Epithelial cell of proximal tubule (primary cell): ENCODE measurements around the gene SHTN1. TPM values are rescaled to one million over a fixed set of nuclear protein-coding genes. Genes with fewer than 3 reads are reported as not detected.

Source experiments
- DNase-seq: peaks from one replicate; pipeline ENCODE4 v3.0.0-alpha.2; 2011; ENCODE audit warnings: low read depth
- H3K4me3 ChIP-seq: 2 replicates; pipeline ENCODE4 v1.5.1; 2011; ENCODE audit warnings: low read depth, mild to moderate bottlenecking, low read length
- total RNA-seq: library from RNA; depleted of rRNA; stranded (reverse); fragments of >200 nt; gene quantifications from 2 replicates; pipeline ENCODE4 v1.2.3, GENCODE V29; 2015
- TF ChIP-seq, protein P1 (sequence below): conservative IDR thresholded peaks from 2 replicates; pipeline ENCODE4 v1.5.1; 2012; ENCODE audit warnings: low read depth, mild to moderate bottlenecking, low read length

SHTN1 gene
- total RNA-seq, 1 donor from 2014 or later: 15.9 TPM

DNA sequence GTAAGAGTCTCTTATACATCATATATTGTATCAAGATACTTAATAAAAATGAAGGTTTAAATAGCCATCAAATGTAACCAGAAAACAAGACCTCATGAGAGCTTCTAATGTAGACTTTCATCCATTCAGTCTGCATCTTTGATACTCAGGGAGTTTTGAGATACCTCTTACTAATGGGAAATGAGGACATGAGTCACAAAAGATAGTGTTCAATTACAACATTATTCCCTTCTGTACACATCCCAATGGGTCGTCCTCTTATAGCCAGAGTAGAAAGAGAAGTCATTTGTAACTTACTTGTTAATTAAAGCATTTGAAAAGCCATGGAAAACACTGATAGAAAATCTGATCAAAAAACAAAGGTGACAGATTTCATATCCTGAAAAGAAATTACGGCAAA, 19.4 kb downstream of the SHTN1 start:
- DNase-seq: no peak
- H3K4me3 ChIP-seq: no peak overlapping the region
- TF ChIP-seq, protein P1, sequence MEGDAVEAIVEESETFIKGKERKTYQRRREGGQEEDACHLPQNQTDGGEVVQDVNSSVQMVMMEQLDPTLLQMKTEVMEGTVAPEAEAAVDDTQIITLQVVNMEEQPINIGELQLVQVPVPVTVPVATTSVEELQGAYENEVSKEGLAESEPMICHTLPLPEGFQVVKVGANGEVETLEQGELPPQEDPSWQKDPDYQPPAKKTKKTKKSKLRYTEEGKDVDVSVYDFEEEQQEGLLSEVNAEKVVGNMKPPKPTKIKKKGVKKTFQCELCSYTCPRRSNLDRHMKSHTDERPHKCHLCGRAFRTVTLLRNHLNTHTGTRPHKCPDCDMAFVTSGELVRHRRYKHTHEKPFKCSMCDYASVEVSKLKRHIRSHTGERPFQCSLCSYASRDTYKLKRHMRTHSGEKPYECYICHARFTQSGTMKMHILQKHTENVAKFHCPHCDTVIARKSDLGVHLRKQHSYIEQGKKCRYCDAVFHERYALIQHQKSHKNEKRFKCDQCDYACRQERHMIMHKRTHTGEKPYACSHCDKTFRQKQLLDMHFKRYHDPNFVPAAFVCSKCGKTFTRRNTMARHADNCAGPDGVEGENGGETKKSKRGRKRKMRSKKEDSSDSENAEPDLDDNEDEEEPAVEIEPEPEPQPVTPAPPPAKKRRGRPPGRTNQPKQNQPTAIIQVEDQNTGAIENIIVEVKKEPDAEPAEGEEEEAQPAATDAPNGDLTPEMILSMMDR: no peak

DNA sequence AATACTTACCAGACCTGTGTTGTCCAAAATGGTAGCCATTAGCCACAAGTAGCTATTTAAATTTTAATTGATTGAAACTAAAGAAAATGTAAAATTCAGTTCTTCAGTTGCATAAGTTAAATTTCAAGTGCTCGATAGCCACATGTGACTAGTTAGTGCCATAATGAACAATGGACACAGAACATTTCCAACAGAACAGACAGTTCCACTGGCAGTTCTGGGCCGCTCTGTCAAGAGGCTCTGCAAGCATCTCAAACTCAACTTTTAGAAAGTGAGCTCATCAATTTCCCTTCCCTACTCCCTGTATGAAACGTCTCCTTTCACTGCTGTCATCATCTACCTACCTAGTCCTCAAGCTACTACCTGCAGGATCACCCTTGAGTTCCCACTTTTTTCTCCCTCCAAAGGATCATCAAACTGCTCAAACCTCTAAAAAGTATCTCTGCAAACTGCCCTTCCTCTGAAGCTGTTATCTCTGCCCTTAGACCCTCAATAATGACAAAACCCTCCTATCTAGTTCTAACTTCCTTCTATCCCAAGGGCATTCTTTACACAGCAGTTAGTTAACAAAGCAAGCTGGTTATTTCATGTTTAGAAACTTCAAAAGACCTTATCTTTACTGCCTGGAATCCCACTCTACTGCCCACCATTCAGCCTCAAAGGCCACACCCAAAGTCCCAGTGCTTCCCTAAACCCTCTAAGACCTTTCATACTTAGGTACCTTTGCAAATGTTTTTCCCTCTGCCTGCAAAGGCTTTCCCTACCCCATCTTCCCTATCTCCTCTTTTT, 20.6 kb downstream of the SHTN1 start:
- no peak for DNase-seq
- TF ChIP-seq, protein P1: no peak
- H3K4me3 ChIP-seq: no peak overlapping the region

DNA sequence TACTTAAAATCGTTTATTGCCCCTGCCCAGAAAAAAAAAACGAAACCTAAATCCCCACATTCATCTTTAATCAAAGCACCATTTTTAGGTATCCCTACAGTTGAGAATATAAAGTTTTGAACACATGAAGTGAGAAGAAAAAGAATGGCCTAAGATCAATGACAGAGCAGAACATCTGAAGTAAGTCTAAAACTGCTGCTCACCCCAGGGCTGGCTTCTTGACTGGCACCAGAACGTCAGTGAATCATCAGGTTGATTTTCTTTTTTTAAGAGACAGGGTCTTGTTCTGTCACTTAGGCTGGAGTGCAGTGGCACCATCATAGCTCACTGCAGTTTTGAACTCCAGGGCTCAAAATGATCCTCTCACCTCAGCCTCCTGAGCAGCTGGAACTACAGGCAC, 24.9 kb downstream of the SHTN1 start:
- no peak for DNase-seq
- TF ChIP-seq, protein P1: no peak
- no peak overlapping the region for H3K4me3 ChIP-seq

DNA sequence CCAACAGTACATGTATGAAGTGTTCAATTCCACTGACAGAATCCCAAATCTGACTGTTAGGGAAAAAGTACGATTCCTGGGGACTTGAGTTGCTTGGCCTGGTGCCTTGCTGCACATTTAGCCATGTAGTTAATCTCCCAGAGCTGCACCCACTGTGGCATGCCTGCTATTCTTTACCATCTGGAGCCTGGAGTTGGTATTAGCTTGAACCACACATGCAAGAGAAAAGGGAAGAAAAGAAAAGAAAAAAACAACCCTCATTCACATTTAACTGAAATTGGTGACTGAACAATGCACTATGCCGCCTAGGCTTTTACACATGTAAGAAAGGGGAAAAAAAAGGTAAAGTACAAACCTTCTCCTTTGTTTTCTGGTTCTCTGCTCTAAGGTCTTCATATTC, 26.1 kb downstream of the SHTN1 start:
- TF ChIP-seq, protein P1: no peak
- no peak for DNase-seq
- H3K4me3 ChIP-seq: no peak overlapping the region

DNA sequence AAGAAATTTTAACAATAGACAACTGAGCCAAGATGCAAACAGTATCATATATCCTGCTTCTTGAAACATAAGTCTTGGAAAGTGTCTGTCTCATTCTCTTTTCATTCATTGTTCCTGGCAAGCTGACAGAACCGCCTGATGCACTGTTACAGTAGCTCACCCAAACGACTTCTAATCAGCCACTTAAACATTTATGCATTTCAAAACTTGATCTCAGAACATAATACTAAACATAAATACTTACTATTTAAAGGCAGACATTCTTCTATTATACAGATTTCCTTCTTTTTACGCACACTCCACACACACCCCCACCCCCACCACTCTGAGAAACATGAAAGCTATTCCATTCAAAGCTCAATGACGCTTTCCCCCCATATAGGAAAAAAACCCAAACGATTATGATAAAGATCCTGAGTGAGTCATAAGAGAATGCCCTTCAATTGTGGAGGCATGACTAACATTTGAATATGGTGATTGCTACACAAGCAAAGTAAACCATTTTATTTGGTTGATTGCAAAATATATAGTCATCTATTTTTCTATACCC, 30.5 kb downstream of the SHTN1 start:
- no peak for DNase-seq
- no peak overlapping the region for H3K4me3 ChIP-seq
- TF ChIP-seq, protein P1: no peak

DNA sequence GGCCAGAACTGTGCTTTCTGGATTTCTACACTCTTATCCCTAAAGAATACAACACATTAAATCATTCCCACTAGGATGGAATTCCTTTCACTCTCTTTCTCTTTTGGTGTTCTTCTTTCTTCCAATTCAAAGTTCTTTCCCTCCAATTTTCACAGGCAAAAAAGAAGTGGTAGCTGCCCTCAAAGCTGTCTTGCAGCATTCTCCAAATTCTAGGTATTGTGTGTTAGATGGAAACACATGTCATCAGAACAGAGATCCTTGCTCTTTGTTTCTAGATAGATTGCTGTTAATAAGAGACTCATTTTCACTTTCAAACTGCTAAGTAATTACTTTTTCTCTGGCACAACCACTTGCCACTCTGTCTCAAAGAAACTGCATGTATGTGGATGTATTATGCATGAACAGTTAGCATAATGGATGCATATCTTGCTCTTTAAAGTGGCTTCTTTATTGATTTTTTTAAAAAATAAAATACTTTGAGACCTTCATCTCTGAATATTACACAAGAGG, 31.0 kb downstream of the SHTN1 start:
- DNase-seq: no peak
- H3K4me3 ChIP-seq: no peak overlapping the region
- TF ChIP-seq, protein P1: no peak

DNA sequence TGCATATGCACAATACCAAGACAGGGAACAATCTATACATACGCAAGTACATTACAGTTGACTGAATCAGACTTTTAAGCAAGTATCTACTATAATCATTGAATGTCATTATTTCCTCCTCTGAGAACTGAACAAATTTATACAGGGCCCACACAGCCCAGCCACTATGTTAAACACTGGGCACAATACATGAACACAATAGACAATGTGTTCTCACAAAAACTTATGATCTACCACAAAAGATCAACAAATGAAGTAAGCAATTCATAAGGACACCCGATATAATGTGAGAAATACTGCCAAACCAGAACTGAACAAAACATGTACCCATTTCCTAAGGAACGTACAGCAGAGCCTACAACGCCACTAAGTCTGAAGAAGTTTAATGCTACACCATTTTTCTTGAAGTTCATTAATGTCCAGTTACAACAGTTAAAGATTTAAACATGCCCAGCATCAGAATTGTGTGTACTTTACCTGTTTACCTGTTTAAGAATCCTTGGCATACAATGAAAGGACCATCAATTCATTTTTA, 31.5 kb downstream of the SHTN1 start:
- TF ChIP-seq, protein P1: no peak

More for the DNA sequence above, 31.5 kb downstream of the SHTN1 start:
- H3K4me3 ChIP-seq: no peak overlapping the region
- DNase-seq: no peak
